ENCODE results near the gene RNF26. TPM values are rescaled to one million over a fixed set of nuclear protein-coding genes. Genes with fewer than 3 reads are reported as not detected.

Gene RNF26
- total RNA-seq, 1 experiment from 2014 or later = 19.2 TPM

DNA sequence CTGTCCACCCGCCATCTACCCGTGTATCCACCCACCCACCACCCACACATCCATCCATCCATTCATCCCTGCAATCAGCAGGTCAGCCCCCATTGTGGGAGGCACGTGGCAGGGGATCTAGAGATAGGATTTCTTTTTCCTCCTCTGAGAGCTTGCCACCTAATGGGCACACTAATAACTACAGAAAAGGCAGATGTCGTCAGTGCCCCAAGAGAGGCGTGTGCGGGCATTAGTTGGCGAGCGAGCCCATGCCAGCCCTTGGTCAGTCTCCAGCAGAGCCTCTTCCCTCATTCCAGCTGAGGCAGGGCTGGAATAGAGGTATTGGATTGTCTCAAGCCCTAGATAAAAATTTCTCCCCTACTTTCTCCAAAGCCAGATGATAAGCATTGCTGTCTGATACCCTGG, 37.5 kb downstream of the RNF26 start:
- Mint-ChIP-seq H3K9me3 (ENCODE audit: unreplicated experiment) (no peaks in the 10 kb centered on the region), H3K27ac (ENCODE audit: low read depth, unreplicated experiment) (no peak overlapping the region), H3K27me3 (ENCODE audit: insufficient read depth, unreplicated experiment) (no peaks in the 10 kb centered on the region), H3K36me3 (ENCODE audit: insufficient read depth, unreplicated experiment) (peaks cover 4% of the 10 kb centered on the region), H3K4me3 (ENCODE audit: unreplicated experiment) (no peak overlapping the region), H3K4me1 (ENCODE audit: insufficient read depth, unreplicated experiment) (peaks cover 64% of the 10 kb centered on the region)
- TF ChIP-seq, protein P1, sequence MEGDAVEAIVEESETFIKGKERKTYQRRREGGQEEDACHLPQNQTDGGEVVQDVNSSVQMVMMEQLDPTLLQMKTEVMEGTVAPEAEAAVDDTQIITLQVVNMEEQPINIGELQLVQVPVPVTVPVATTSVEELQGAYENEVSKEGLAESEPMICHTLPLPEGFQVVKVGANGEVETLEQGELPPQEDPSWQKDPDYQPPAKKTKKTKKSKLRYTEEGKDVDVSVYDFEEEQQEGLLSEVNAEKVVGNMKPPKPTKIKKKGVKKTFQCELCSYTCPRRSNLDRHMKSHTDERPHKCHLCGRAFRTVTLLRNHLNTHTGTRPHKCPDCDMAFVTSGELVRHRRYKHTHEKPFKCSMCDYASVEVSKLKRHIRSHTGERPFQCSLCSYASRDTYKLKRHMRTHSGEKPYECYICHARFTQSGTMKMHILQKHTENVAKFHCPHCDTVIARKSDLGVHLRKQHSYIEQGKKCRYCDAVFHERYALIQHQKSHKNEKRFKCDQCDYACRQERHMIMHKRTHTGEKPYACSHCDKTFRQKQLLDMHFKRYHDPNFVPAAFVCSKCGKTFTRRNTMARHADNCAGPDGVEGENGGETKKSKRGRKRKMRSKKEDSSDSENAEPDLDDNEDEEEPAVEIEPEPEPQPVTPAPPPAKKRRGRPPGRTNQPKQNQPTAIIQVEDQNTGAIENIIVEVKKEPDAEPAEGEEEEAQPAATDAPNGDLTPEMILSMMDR (IDR thresholded peaks at IDR 0.05; ENCODE audit: unreplicated experiment) = peak; percentile 47
- CTCF ChIA-PET = interaction anchor here (0.6 to 19.9 kb wide), 12 partner anchors 11 to 176 kb away, joined by 3 to 415 read pairs (median 6); partner anchors contain the start of genes C1QTNF5 and USP2
- intact Hi-C loops (cut with micrococcal nuclease) = loop anchor here (1.0 kb wide), 1 partner anchor 10 kb away; no protein-coding TSS in a partner anchor
- DNase-seq (ENCODE audit: unreplicated experiment) = peak; percentile 79
- BruUV-seq (replicated peaks) = no TSS peak
- POLR2A ChIA-PET = interaction anchor here (0.5 to 10.6 kb wide), 3 partner anchors 10 to 28 kb away, joined by 3 to 85 read pairs (median 39); no protein-coding TSS in a partner anchor

DNA sequence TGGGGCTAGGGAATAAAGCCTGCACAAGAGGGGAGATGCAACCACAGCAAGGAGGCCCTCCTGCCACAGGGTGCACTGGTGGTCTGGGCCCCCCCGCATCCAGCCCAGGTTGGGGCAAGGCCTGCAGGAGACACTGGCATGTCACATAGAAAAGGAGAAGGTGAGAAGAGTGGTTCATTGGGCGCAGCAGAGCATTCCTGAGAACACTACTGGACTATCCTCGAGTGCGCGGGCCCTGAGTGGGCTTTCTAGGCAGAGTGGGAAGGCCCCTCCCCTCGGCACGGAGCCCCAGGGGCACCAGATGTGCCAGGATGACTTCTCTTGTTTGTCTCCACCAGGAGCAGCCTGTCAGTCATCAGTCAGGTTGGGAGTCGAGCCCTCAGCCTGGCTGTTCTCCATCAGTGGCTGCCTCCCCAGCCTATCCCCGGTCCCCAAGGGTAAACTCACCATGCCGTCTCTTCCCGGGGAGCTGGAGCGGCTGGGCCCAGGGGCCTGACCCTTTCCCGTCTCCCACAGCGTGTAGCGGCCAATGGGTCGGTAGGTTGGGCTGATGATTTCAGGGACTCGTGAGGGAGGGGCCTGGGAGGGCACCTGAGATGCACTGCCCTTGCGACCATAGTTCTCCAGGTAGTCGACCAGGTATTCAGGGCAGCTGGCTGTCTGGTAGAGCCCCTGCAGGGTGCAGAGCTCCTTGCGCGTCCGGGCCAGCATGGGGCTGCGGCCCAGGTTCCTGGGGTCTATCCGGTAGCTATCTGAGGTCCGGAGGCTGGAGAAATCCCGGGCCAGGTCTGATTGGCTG, 38.1 kb downstream of the RNF26 start:
- no peak for DNase-seq (ENCODE audit: unreplicated experiment)
- ChIA-PET CTCF (interaction anchor here (0.6 to 19.9 kb wide), 19 partner anchors 8 to 288 kb away, joined by 3 to 415 read pairs (median 6); partner anchors contain the start of genes C1QTNF5, CBL, HMBS and USP2), POLR2A (interaction anchor here (0.5 to 10.6 kb wide), 5 partner anchors 11 to 59 kb away, joined by 3 to 85 read pairs (median 3); no protein-coding TSS in a partner anchor)
- no peaks in the 10 kb centered on the region for H3K9me3 Mint-ChIP-seq (ENCODE audit: unreplicated experiment)
- H3K36me3 Mint-ChIP-seq (ENCODE audit: insufficient read depth, unreplicated experiment) = peaks cover 4% of the 10 kb centered on the region
- no peak overlapping the region for H3K4me3 Mint-ChIP-seq (ENCODE audit: unreplicated experiment)
- BruUV-seq (replicated peaks) = no TSS peak
- H3K27ac Mint-ChIP-seq (ENCODE audit: low read depth, unreplicated experiment) = no peak overlapping the region
- no peaks in the 10 kb centered on the region for H3K27me3 Mint-ChIP-seq (ENCODE audit: insufficient read depth, unreplicated experiment)
- intact Hi-C loops (cut with micrococcal nuclease) = no loop called here
- TF ChIP-seq, protein P1 (IDR thresholded peaks at IDR 0.05; ENCODE audit: unreplicated experiment) = no peak
- peaks cover 62% of the 10 kb centered on the region for H3K4me1 Mint-ChIP-seq (ENCODE audit: insufficient read depth, unreplicated experiment)

DNA sequence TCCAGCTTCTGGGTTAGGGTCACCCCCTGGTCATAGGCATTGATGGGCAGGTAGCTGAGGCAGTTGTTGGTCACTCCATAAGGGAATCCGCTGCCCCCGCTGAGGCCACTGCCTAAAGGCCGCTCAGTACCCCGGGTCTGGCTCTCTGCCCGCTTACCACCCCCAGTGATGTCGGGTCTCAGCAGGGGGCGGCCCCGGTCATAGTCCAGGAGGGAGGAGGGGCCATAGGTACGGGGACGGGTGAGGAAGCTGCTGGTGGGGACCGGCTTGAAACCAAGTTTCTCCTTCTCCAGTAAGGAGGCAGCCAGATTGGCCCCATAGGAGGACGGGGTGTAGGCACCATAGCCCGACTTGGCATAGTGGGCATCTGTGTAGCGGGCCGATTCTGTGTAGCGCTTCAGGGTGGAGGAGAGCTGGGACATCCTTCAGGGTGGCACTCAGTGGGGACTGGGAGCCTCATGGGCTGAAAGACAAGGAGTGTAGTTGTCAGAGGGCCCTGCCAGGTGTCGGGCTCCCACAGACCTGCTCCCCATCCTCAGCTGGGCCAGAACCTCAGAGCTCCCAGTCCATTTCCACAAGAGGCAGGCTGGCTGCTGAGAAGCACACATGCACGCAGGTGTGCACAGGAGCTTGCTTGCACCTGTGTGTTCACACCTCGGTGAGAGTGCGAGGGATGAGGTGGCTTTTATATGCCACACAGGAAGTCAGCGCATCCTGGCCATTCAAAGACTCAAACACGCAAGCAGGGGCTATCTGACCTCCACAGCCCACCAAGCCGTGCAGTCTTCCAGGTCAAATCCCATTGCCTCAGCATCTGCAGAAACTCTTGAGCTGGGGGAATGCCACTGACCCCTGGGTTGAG, 39.0 kb downstream of the RNF26 start:
- intact Hi-C loops (cut with micrococcal nuclease) = no loop called here
- BruUV-seq (replicated peaks) = no TSS peak
- H3K4me3 Mint-ChIP-seq (ENCODE audit: unreplicated experiment) = no peak overlapping the region
- TF ChIP-seq, protein P1 (IDR thresholded peaks at IDR 0.05; ENCODE audit: unreplicated experiment) = no peak
- no peaks in the 10 kb centered on the region for H3K27me3 Mint-ChIP-seq (ENCODE audit: insufficient read depth, unreplicated experiment)
- ChIA-PET POLR2A (interaction anchor here (1.0 to 10.6 kb wide), 6 partner anchors 11 to 252 kb away, joined by 3 to 85 read pairs (median 3); partner anchors contain the start of gene HINFP), CTCF (interaction anchor here (0.5 to 19.9 kb wide), 35 partner anchors 9 to 750 kb away, joined by 3 to 415 read pairs (median 4); partner anchors contain the start of genes C1QTNF5, CBL, HMBS and USP2)
- H3K27ac Mint-ChIP-seq (ENCODE audit: low read depth, unreplicated experiment) = no peak overlapping the region
- H3K9me3 Mint-ChIP-seq (ENCODE audit: unreplicated experiment) = no peaks in the 10 kb centered on the region
- peaks cover 4% of the 10 kb centered on the region for H3K36me3 Mint-ChIP-seq (ENCODE audit: insufficient read depth, unreplicated experiment)
- H3K4me1 Mint-ChIP-seq (ENCODE audit: insufficient read depth, unreplicated experiment) = peaks cover 55% of the 10 kb centered on the region
- DNase-seq (ENCODE audit: unreplicated experiment) = no peak

All from MCF 10A (cell line).